ENCODE data around the gene KDM4B. TPM values are rescaled to one million over a fixed set of nuclear protein-coding genes. Genes with fewer than 3 reads are reported as not detected.

The KDM4B gene
- total RNA-seq, 1 donor from 2014 or later: 46.0 TPM

GRCh38 chr19:4981681-4981958 is 12.7 kb downstream of the KDM4B start:
- H3K27me3 ChIP-seq: no peaks in the 10 kb centered on the region
- H3K27ac ChIP-seq: no peak overlapping the region
- no peak for DNase-seq (ENCODE audit: low spot score in 2 of 2)
- peaks cover 8 to 12% of the 10 kb centered on the region in 2 donors for H3K4me1 ChIP-seq
- intact Hi-C loops (cut with DNase I): no loop called here
- H3K9me3 ChIP-seq: no peaks in the 10 kb centered on the region
- H3K36me3 ChIP-seq: no peaks in the 10 kb centered on the region
- TF ChIP-seq, protein P1, sequence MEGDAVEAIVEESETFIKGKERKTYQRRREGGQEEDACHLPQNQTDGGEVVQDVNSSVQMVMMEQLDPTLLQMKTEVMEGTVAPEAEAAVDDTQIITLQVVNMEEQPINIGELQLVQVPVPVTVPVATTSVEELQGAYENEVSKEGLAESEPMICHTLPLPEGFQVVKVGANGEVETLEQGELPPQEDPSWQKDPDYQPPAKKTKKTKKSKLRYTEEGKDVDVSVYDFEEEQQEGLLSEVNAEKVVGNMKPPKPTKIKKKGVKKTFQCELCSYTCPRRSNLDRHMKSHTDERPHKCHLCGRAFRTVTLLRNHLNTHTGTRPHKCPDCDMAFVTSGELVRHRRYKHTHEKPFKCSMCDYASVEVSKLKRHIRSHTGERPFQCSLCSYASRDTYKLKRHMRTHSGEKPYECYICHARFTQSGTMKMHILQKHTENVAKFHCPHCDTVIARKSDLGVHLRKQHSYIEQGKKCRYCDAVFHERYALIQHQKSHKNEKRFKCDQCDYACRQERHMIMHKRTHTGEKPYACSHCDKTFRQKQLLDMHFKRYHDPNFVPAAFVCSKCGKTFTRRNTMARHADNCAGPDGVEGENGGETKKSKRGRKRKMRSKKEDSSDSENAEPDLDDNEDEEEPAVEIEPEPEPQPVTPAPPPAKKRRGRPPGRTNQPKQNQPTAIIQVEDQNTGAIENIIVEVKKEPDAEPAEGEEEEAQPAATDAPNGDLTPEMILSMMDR (IDR thresholded peaks at IDR 0.05): no peak
- no peak overlapping the region for H3K4me3 ChIP-seq

DNA sequence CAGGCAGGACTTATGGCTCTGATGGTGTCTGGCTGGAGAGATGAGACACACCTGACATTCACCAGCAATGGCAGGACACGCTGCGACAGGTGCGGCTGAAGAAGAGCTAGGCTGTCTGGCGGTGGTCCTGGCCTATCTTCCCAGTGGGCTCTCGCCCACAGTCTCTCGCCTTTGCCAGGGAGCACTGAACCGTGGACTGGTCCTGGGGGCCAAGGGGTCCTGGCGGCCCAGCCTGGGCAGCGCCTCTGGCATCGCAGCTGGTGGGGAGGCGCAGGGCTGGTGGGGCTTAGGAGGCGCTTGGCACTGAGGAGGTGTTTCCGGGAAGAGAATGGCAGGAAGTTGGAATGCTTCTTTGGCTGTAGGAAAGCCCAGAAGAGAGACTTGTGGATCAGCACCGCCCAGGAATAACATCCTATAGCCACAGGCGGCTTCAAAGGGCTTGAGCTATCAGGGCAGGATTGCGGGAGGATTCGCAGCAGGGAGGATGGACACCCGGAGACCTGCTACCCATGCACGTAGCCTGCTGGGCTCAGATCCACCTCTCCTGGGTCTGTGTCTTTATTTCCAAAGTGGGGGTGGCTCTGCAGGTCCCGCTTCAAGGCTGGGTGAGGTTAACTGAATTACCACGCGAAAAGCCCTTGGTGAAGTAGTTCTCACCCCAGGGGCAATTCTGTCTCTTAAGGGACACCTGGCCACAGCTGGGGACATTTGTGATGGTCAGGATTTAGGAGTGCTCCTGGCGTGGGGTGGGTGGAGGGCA is 14.6 kb downstream of the KDM4B start:
- Histone ChIP-seq H3K4me1 (peaks cover 0 to 10% of the 10 kb centered on the region in 2 donors), H3K4me3 (no peak overlapping the region)

GRCh38 chr19:4984106-4984380 is 15.1 kb downstream of the KDM4B start:
- intact Hi-C loops (cut with DNase I): no loop called here
- Histone ChIP-seq H3K36me3 (no peaks in the 10 kb centered on the region), H3K4me1 (peaks cover 0 to 11% of the 10 kb centered on the region in 2 donors), H3K4me3 (no peak overlapping the region), H3K27me3 (no peaks in the 10 kb centered on the region), H3K9me3 (no peaks in the 10 kb centered on the region), H3K27ac (no peak overlapping the region)
- TF ChIP-seq, protein P1 (IDR thresholded peaks at IDR 0.05): no peak
- no peak for DNase-seq (ENCODE audit: low spot score in 2 of 2)

More for the DNA sequence above, 14.6 kb downstream of the KDM4B start:
- TF ChIP-seq, protein P1 (IDR thresholded peaks at IDR 0.05): no peak
- Histone ChIP-seq H3K9me3 (no peaks in the 10 kb centered on the region), H3K27ac (no peak overlapping the region), H3K27me3 (no peaks in the 10 kb centered on the region), H3K36me3 (no peaks in the 10 kb centered on the region)
- intact Hi-C loops (cut with DNase I): no loop called here
- no peak for DNase-seq (ENCODE audit: low spot score in 2 of 2)

GRCh38 chr19:4984438-4984990 is 15.6 kb downstream of the KDM4B start:
- no peaks in the 10 kb centered on the region for H3K27me3 ChIP-seq
- H3K36me3 ChIP-seq: no peaks in the 10 kb centered on the region
- TF ChIP-seq, protein P1 (IDR thresholded peaks at IDR 0.05): no peak
- intact Hi-C loops (cut with DNase I): no loop called here
- no peak overlapping the region for H3K27ac ChIP-seq
- H3K9me3 ChIP-seq: no peaks in the 10 kb centered on the region
- H3K4me3 ChIP-seq: no peak overlapping the region
- no peak for DNase-seq (ENCODE audit: low spot score in 2 of 2)
- peaks cover 0 to 14% of the 10 kb centered on the region in 2 donors for H3K4me1 ChIP-seq

DNA sequence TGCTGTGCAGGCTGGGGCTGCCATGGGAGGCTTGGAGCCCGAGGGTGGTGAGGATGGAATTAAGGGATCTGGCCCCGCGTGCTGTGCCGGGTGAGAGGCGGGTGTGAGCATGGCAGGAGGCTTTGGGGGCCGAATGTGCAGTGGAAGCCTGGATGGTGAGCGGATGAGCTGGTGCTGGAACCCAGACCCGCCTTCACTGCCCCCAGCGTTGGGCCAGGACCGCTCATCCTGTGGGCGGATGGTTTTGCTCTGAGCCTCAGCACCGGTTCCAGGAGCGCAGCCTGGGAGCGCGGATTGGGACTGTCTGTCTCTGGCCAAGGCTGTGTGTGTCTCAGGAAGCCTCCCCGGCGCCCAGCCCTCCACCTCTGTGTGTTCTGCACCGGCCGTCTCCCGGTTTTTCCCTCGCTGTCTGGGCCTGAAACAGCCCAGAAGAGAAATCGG is 16.7 kb downstream of the KDM4B start:
- TF ChIP-seq, protein P1 (IDR thresholded peaks at IDR 0.05): no peak
- H3K36me3 ChIP-seq: no peaks in the 10 kb centered on the region
- no peaks in the 10 kb centered on the region for H3K27me3 ChIP-seq
- no peak overlapping the region for H3K27ac ChIP-seq
- DNase-seq (ENCODE audit: low spot score in 2 of 2): no peak
- intact Hi-C loops (cut with DNase I): no loop called here
- H3K4me1 ChIP-seq: peaks cover 0 to 14% of the 10 kb centered on the region in 2 donors
- no peak overlapping the region for H3K4me3 ChIP-seq
- no peaks in the 10 kb centered on the region for H3K9me3 ChIP-seq
